HG03196 (cell line): ENCODE results near the gene DNAH5.
"Not testable (repeated sequence)": the region's sequence is repeated elsewhere in the genome, so short reads cannot be mapped to it uniquely, and the experiment has no call there.

Experiments
- ATAC-seq: cut with Tn5 transposase; IDR thresholded peaks from one replicate; pipeline ENCODE4 v1.9.1; 2021; ENCODE audit not compliant: unreplicated experiment

Gene DNAH5, protein sequence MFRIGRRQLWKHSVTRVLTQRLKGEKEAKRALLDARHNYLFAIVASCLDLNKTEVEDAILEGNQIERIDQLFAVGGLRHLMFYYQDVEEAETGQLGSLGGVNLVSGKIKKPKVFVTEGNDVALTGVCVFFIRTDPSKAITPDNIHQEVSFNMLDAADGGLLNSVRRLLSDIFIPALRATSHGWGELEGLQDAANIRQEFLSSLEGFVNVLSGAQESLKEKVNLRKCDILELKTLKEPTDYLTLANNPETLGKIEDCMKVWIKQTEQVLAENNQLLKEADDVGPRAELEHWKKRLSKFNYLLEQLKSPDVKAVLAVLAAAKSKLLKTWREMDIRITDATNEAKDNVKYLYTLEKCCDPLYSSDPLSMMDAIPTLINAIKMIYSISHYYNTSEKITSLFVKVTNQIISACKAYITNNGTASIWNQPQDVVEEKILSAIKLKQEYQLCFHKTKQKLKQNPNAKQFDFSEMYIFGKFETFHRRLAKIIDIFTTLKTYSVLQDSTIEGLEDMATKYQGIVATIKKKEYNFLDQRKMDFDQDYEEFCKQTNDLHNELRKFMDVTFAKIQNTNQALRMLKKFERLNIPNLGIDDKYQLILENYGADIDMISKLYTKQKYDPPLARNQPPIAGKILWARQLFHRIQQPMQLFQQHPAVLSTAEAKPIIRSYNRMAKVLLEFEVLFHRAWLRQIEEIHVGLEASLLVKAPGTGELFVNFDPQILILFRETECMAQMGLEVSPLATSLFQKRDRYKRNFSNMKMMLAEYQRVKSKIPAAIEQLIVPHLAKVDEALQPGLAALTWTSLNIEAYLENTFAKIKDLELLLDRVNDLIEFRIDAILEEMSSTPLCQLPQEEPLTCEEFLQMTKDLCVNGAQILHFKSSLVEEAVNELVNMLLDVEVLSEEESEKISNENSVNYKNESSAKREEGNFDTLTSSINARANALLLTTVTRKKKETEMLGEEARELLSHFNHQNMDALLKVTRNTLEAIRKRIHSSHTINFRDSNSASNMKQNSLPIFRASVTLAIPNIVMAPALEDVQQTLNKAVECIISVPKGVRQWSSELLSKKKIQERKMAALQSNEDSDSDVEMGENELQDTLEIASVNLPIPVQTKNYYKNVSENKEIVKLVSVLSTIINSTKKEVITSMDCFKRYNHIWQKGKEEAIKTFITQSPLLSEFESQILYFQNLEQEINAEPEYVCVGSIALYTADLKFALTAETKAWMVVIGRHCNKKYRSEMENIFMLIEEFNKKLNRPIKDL (N-terminal part only)

GRCh38 chr5:13944560-13945199 is at the start of gene DNAH5:
DNAH5 (minus strand) TSS chr5:13944688; CDS start chr5:13944438, 250 bp downstream.
- ATAC-seq, result no peak

DNA sequence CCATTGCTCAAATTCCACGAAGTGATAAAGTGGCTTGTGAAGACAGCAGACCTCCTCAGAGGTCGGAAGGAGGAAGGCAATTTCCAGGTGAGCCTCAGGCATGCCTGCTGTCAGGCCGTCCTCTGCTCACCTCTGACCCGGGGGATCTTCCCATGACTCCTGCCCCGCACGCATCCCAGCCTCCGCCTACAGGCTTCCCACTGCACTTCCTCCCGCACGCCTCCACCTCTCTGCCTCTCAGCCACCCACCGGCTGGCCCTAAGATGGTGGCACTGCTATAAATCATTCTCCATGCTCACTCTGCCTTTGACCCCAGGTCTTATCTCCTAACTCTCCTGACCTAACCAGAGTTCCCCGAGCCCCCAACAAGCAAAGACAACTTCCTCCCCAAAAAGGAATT is 49.4 kb upstream of the DNAH5 start:
- ATAC-seq, result no peak

GRCh38 chr5:13992795-13993194 is 48.3 kb upstream of the DNAH5 start:
- no peak for ATAC-seq

- no peak for ATAC-seq
Measured at GRCh38 chr5:13991365-13991764, 46.9 kb upstream of the DNAH5 start.

GRCh38 chr5:13990896-13991295 is 46.4 kb upstream of the DNAH5 start:
- ATAC-seq, result no peak

GRCh38 chr5:13989832-13990231 is 45.3 kb upstream of the DNAH5 start:
- no peak for ATAC-seq

DNA sequence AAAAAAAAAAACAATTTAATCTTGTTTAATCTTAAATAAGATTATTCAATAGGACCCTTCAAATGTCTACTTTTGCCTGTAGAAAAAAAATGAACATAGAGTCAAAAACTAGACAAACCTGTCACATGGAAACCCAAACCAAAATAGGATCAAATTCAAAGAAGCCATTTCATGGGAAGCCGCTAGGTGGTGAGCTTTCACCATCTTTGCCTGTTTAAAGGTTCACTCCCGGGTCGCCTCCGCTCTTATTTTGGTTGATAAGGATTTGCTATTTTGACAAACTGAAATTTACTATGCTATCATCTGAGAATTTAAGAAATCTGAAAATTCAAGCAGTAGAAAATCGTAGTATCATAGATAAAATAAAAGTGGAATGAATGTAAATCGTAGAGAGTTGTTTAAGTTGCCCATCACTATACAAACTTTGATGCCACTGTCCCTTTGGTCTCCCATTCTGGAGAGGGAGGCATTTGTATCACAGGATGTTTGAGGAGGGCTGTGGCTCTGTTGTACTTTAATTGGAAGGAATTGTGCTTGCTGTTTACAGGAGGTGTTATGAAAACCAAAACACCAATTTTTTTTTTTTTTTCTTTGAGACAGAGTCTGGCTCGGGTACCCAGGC is 43.5 kb upstream of the DNAH5 start:
- ATAC-seq, result no peak

DNA sequence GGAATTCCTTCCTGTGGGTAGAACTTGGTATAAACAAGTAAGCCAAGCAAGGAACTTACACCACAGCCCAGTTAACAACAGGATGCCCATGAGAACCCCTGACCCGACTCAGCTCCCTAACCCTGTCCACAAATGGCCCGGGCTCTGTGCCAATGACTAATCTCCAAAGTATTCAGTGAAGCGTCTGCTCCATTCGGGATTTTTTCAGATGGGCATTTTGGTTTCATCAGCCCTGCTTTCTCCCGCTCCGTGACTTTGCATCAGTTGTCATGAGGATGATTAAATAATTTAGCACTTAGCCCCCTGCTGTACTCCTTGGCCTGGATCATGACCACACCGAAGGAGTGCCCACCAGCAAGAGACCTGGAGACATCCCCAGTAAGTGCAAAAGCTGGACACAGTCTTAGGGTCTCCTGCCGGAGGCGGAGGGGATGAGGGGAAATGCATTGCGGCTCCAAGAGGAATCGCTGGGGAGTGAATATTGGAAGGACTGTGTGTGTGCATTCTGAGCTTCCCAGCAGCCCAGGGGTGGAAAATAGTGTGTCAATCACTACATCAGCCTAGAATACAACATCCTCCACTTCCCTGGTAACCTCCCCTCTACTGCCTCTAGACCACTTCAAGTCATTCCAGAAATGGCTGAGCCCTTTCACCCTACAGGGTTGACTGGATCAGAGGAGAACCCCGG is 41.4 kb upstream of the DNAH5 start:
- ATAC-seq, result no peak

- ATAC-seq, result not testable (repeated sequence)
Measured at GRCh38 chr5:13984888-13985287, 40.4 kb upstream of the DNAH5 start.

- ATAC-seq, result no peak
Measured at GRCh38 chr5:13976867-13977830, 32.7 kb upstream of the DNAH5 start.

- ATAC-seq, result no peak
Measured at GRCh38 chr5:13976223-13976622, 31.7 kb upstream of the DNAH5 start.

- no peak for ATAC-seq
Measured at GRCh38 chr5:13975246-13975645, 30.8 kb upstream of the DNAH5 start.

- no peak for ATAC-seq
Measured at GRCh38 chr5:13973724-13974123, 29.2 kb upstream of the DNAH5 start.

- no peak for ATAC-seq
Measured at GRCh38 chr5:13972029-13972428, 27.5 kb upstream of the DNAH5 start.

DNA sequence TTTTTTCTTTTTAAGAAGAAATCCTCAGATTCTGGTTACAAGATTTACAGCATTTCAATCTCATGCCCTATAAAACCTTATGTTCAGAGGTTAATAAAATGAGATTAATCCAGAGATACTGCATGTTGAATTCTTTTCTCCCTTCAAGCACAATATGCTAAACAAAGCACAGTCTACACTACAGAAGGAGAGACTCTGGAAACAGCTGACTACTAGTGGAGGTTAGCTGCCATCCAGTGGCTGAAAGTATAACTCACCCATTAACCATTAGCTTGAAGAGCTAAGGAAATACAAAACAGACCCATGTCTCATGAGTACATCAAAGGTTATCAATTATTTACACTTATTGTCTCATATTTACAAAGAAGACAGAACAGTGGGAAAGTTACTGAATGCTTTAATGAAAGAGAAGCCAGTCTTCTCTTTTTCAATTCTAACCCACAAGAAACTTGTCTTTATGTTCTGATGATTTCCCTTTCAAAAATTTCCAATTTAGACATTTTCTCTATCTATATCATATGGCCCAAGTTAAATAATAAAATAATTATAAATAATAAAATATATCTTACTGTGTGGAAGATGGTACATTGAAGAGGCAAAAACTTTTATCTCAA is 12.7 kb upstream of the DNAH5 start:
- ATAC-seq, result peak; percentile 93

DNA sequence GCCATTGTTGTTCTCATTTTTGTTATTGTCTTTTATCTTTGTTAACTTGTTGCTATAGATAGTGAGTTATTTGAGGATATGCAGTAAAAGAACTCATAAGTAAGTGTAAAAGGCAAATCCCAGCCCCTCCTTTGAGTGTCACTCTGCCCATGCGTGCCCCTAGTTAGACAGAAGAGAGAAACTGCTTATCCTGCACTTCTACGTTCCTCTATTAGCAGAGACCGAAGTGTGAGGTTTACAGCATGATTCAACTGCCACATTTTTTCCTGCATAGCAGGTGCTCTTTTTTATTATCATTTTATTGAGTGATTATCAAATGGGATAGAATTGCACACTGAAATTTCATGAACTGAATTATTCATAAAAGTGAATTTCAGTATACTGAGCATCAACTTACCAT is 12.0 kb upstream of the DNAH5 start:
- ATAC-seq, result no peak

- no peak for ATAC-seq
Measured at GRCh38 chr5:13955896-13956295, 11.4 kb upstream of the DNAH5 start.

DNA sequence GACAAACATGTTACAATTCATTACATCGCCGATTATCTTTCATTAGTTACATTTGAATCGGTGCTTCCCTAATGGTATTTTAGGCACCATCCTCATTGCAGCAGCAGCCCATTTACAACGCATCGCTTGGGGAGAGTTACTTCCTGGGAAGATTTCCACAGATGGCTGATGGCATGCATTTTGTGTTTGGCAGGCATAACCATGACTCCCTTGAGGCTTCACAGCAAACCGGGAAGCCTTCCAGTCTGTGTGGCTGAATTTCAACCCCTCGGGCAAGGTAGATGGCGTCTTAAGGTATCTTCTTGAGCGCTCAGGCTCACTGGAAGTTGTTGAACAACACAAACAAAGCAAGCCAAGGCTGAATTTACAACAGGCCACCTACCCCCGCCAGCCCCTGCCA is 1.6 kb upstream of the DNAH5 start:
- no peak for ATAC-seq
